ENCODE data around the gene CDSN.
A peak's percentile ranks its signal among the peaks of the same experiment; 100 is the strongest.
"Not testable (repeated sequence)": the region's sequence is repeated elsewhere in the genome, so short reads cannot be mapped to it uniquely, and the experiment has no call there.

Gene CDSN

GRCh38 chr6:31120151-31120915 lies at the start of gene CDSN:
TSS of gene CDSN (minus strand) at chr6:31120446. CDS start at chr6:31120419, 27 bp downstream.
- DNase-seq = no peak

- DNase-seq = no peak
Observed at GRCh38 chr6:31169123-31169857, 49.0 kb upstream of the CDSN start.

GRCh38 chr6:31168606-31169005 lies 48.4 kb upstream of the CDSN start:
- no peak for DNase-seq

GRCh38 chr6:31165986-31166385 lies 45.7 kb upstream of the CDSN start:
- DNase-seq = no peak

GRCh38 chr6:31165064-31165832 lies 45.0 kb upstream of the CDSN start:
- DNase-seq = not testable (repeated sequence)

GRCh38 chr6:31164475-31165063 lies 44.3 kb upstream of the CDSN start:
- not testable (repeated sequence) for DNase-seq

GRCh38 chr6:31163922-31164321 lies 43.7 kb upstream of the CDSN start:
- DNase-seq = no peak

GRCh38 chr6:31162463-31163165 lies 42.4 kb upstream of the CDSN start:
- no peak for DNase-seq

GRCh38 chr6:31161216-31162126 lies 41.2 kb upstream of the CDSN start:
- no peak for DNase-seq

GRCh38 chr6:31158863-31159855 lies 38.9 kb upstream of the CDSN start:
- DNase-seq = peak; percentile 62

- DNase-seq = peak; percentile 99
Observed at GRCh38 chr6:31158140-31158862, 38.1 kb upstream of the CDSN start, which contains the start of gene TCF19. TSS of gene TCF19 (plus strand) at chr6:31158589. CDS start at chr6:31159470, 881 bp downstream.

GRCh38 chr6:31157513-31158139 lies 37.4 kb upstream of the CDSN start, which contains the start of gene CCHCR1:
TSS of gene CCHCR1 (minus strand) at chr6:31157802. CDS start at chr6:31157600, 202 bp downstream.
- no peak for DNase-seq

- no peak for DNase-seq
Observed at GRCh38 chr6:31156641-31157040, 36.4 kb upstream of the CDSN start.

- no peak for DNase-seq
Observed at GRCh38 chr6:31154436-31154835, 34.2 kb upstream of the CDSN start.

GRCh38 chr6:31152781-31153180 lies 32.5 kb upstream of the CDSN start:
- DNase-seq = no peak

- DNase-seq = no peak
Observed at GRCh38 chr6:31149827-31150447, 29.7 kb upstream of the CDSN start.

- DNase-seq = no peak
Observed at GRCh38 chr6:31145386-31145785, 25.1 kb upstream of the CDSN start.

GRCh38 chr6:31144970-31145340 lies 24.7 kb upstream of the CDSN start:
- no peak for DNase-seq

All from stimulated activated CD8-positive, alpha-beta memory T cell treated with anti-CD3 and anti-CD28 coated beads, Interleukin-4, amount 100 ng/mL, for 48 hours (primary cell).